PC-3 (cell line): Measurements from ENCODE around the gene SYNE1.
"Not testable (repeated sequence)": the region's sequence is repeated elsewhere in the genome, so short reads cannot be mapped to it uniquely, and the experiment has no call there.

Source experiments
- EZH2 ChIP-seq: fragments of 300-600 bp; sonication (generic); IDR thresholded peaks from one replicate; pipeline ENCODE4 v1.6.1; 2017; ENCODE audit warnings: antibody characterized with exemption, mild to moderate bottlenecking, low read length; ENCODE audit not compliant: unreplicated experiment
- EZH2phosphoT487 ChIP-seq: fragments of 300-600 bp; sonication (generic); IDR thresholded peaks from 2 replicates; pipeline ENCODE4 v1.6.1; 2018; ENCODE audit warnings: mild to moderate bottlenecking, antibody characterized with exemption, low read length, borderline replicate concordance
- TF ChIP-seq, protein P1 (sequence below): fragments of 300-600 bp; sonication (generic); conservative IDR thresholded peaks from 2 replicates; pipeline ENCODE4 v1.5.1; 2017; ENCODE audit warnings: antibody characterized with exemption, low read depth, mild to moderate bottlenecking, low read length

DNA sequence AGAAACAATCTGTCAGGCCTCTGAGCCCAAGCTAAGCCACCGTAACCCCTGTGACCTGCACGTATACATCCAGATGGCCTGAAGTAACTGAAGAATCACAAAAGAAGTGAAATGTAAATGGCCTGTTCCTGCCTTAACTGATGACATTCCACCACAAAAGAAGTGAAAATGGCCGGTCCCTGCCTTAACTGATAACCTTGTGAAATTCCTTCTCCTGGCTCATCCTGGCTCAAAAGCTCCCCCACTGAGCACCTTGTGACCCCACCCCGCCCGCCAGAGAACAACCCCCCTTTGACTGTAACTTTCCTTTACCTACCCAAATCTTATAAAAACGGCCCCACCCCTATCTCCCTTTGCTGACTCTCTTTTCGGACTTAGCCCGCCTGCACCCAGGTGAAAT is 45.8 kb upstream of the SYNE1 start:
- TF ChIP-seq, protein P1, sequence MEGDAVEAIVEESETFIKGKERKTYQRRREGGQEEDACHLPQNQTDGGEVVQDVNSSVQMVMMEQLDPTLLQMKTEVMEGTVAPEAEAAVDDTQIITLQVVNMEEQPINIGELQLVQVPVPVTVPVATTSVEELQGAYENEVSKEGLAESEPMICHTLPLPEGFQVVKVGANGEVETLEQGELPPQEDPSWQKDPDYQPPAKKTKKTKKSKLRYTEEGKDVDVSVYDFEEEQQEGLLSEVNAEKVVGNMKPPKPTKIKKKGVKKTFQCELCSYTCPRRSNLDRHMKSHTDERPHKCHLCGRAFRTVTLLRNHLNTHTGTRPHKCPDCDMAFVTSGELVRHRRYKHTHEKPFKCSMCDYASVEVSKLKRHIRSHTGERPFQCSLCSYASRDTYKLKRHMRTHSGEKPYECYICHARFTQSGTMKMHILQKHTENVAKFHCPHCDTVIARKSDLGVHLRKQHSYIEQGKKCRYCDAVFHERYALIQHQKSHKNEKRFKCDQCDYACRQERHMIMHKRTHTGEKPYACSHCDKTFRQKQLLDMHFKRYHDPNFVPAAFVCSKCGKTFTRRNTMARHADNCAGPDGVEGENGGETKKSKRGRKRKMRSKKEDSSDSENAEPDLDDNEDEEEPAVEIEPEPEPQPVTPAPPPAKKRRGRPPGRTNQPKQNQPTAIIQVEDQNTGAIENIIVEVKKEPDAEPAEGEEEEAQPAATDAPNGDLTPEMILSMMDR, result not testable (repeated sequence)
- not testable (repeated sequence) for TF ChIP-seq EZH2, EZH2phosphoT487
